ENCODE data around the gene LIMCH1.

- TF ChIP-seq POLR2AphosphoS5 (IDR thresholded peaks at IDR 0.05) = no peak
- TF ChIP-seq, protein P1, sequence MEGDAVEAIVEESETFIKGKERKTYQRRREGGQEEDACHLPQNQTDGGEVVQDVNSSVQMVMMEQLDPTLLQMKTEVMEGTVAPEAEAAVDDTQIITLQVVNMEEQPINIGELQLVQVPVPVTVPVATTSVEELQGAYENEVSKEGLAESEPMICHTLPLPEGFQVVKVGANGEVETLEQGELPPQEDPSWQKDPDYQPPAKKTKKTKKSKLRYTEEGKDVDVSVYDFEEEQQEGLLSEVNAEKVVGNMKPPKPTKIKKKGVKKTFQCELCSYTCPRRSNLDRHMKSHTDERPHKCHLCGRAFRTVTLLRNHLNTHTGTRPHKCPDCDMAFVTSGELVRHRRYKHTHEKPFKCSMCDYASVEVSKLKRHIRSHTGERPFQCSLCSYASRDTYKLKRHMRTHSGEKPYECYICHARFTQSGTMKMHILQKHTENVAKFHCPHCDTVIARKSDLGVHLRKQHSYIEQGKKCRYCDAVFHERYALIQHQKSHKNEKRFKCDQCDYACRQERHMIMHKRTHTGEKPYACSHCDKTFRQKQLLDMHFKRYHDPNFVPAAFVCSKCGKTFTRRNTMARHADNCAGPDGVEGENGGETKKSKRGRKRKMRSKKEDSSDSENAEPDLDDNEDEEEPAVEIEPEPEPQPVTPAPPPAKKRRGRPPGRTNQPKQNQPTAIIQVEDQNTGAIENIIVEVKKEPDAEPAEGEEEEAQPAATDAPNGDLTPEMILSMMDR (IDR thresholded peaks at IDR 0.05) = no peak
- no peak for TF ChIP-seq POLR2A (IDR thresholded peaks at IDR 0.05)
These were observed 5.1 kb upstream of the LIMCH1 start for GRCh38 chr4:41532882-41533281.
